Activated CD8-positive, alpha-beta memory T cell treated with anti-CD3 and anti-CD28 coated beads for 24 hours (primary cell): Measurements from ENCODE around the gene BCL11A.

Source experiments
- DNase-seq: peaks from one replicate; pipeline ENCODE4 v3.0.0-alpha.2; 2020

The BCL11A gene

DNA sequence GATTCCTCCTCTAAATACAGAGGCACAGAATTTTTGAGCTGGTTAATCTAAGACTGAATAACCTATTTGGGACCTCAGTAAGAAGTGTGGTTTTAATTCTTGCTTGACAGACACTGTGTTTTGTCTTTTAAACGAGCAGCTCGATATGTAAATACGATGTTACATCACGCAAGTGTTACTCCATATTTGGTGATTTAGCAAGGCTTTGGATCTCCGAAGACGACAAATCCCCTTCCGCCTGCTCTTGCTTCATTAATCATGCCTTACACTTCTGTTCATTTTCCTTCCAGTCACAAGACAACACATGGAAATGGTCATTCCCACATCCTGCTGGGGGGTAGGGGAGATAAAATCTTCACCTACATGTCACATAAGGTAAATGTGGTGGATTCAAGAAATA, 9.4 kb downstream of the BCL11A start:
- DNase-seq, result no peak

DNA sequence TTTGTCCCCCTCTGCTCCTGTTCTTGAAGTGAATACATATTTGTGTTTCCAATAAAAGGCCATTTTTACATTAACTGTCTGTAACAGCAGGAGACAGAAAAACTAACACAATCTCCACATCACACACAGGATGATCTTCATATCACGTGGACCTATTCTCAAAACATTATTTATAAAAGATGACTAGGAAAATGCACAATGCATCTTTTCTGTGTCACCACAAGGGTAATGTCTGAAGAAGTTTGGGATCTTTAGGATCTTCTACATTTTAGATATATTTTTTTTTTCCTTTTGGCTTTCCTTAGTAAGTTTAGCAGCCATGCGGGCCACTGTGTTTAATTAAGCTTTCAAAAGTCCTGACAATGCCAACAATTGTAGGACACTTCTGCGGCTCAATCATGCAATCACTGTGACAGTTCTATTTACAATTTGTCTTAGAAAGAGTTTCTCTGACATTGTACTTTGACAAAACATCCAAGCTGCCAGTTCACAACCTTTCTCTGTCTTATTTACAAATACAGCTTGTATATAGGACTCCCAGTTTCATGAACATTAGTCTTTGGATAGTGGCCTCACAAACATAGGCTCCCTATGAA, 12.3 kb downstream of the BCL11A start:
- DNase-seq, result no peak

- no peak for DNase-seq
Observed at GRCh38 chr2:60540074-60540473, 13.4 kb downstream of the BCL11A start.

- DNase-seq, result no peak
Observed at GRCh38 chr2:60539140-60539539, 14.3 kb downstream of the BCL11A start.

DNA sequence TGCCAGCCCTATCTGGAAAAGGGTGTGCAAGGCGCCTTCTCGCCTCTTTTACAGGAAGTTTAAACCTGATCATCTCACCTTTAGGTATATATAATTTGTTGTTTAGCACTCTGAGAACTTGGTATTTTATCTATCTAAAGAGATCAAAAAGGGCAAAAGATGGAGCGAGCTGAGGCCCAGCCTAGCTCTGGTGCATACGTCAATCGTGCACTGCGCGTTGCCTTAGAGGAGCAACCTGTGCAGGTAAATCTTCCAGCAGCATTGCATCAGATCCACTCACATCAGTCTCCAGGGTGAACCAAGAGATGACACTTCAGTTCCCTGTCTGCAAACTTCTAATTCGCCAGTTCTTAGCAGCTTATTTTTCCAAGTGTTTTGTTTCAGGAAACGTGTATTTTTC, 15.4 kb downstream of the BCL11A start:
- DNase-seq, result no peak

DNA sequence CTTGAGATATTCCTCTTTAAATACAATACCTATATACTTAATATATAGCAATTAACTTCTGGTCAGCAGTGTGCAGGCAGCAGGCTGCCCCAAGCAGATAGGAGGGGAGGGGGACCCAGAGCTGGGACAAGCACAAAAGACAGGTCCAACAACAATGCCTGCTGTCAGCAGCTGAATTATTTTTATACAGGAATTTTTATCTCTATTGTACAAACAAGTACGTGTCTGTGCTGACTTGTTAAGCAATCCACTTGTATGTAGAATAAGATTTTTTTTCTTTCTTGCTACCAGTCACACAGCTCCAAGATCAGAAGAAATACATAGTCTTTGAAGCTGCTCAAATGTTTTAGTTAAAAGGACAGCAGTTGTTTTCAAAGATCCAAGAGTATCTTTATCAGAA, 16.7 kb downstream of the BCL11A start:
- no peak for DNase-seq

DNA sequence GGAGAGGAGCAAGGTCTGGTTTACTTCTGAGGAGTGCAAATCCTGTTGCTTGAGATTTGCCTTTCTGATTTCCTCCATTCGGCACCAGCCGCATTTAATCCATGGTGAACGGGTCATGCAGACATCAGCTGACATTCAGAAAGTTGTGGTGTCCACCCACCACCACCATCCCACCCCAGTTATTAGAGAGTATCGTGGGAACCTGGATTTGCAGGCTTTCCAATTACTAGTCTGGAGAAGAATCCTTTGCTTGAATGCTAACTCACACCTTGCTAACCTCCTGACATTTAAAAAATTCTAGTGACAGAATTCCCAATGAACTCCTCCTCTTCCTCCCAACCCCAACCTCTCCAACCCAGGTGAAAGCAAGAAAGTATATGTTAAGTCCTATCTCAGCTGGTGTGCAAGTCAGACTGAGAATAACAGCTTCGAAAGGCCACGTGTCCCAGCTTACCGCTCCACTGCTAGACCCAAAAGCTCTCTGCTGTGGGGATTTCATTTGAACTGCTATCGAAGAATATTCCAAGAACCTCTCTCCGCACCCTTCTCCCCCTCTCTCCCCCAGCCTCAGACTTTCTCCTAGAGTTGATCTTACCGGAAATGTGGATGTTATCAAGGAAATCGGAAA, 17.7 kb downstream of the BCL11A start:
- DNase-seq, result no peak

GRCh38 chr2:60534892-60535684, 18.4 kb downstream of the BCL11A start:
- no peak for DNase-seq

DNA sequence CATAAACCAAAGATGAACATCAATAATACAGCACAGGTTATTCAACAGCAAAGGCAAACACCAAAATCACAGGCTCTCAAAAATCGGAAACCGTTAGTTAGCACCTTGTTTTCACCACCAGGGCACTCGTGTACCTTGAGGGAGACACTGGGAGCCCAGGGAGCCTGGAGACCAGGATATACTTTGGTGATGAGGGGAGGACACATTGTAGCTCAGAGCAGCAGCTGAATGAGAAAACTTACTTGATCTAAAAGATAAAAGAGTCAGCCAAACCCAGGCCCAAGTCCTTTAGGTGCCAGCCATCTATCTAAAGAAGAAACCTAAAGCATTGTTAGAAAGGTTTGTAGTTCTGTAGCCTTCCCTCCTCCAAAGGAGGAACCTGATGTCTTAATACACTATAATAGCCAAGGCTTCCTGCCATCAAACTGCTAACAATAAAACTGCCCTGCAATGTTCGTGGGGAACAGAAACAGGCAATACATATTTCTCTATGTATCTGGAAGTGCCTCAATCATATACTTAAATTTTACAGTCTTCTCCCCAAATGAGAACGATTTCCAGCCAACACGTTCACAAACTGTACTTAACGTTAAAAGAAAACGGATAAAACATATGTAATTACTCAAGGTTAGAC, 19.3 kb downstream of the BCL11A start:
- DNase-seq, result no peak

DNA sequence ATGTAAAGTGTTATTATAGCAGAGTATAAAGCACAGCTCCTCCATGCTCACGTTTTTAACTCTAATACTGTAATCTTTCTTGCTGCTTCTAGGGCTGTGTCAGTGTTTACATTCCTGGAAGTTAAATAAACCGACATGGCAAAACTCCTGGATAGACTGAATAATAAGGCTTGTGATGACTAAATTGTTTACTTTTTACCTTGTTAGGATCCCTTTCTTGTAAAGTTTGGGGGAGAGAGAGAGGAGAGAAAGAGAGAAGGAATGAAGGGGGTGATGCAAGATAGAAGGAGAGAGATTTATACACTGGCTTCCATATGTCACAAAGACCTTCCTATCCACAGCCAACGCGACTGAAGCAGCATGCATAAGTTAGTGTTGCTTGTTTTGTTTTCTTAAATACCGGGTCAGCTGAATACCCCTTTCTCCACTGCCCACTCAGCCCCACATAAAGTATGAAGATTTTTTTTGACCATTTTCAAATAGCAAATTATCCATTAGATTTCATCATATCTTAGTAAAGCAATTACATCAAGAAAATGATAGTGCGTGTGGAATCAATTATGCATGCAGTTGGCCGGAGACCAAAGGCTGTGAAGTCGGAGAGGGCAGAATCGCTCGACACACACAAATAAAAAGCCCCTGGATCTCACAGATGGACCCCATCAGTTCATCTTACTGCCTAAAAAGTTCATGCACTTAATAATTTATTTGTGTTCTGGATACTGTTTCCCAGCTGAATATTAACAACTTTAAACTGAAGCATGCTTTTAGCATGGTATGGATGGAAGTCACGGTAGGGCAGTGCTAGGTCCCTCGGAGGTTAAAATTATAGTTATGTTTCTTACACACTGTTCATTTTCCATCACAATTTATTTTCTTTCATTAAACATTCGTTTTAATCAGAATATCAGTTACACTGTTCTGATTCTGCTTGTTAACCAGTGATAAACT, 20.1 kb downstream of the BCL11A start:
- no peak for DNase-seq

DNA sequence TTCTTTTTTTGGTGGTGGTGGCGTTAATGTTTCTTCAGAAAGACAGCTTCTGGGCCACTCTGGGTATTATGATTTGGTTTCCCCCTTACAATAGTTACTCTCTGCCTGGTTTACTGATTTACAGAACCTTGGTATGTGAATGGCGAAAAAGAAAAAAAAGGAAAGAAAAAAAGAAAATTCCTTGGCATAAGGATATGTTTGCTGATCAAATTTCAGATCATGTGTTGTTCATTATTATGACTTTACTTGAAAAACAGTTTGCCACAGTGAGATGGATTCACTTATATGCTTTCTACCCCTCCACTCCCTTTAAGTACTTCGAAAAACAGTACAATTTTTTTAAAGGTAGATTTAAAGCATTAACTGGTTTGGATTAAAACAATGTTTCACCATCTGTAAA, 21.0 kb downstream of the BCL11A start:
- DNase-seq, result no peak

GRCh38 chr2:60531701-60532133, 21.7 kb downstream of the BCL11A start:
- no peak for DNase-seq

- DNase-seq, result no peak
Observed at GRCh38 chr2:60530660-60531281, 22.7 kb downstream of the BCL11A start.

DNA sequence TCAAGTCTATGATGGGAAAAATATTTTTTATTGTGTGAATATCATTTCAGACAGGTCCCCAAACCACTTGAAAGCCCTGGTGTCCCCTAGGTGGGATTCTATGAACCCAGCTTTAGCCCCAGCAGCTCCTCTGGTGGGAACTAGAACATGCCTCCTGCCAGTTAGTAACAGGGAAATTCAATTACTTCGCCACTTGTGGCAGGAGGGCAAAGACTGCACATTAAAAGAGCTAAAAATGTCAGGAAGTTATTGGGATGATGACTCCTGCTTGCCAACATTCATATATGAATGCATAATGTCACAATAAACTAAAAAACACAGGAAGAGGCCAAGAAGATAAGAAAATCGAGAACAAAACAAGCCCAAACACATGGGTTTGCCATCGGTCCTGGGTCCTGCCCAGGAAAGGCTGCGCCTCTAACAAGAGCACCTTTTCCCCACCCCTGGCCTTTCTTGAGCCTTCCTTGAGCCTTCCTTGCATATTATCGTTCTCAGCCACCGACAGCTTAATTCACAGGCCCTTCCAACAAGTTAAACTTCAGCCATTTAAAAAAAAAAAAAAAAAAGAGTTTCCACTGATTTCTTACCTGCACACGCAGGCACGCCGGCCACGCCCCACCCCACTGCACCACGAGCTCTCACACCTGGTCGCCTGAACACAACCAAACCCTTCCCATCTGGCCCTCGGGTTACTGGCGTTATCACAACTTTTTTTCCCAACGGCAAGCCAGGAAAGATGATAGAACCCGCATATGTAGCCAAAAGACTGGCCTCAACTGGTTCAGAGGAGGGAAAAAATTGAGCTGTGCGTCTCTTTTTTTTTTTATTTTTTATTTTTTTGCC, 23.4 kb downstream of the BCL11A start:
- no peak for DNase-seq

GRCh38 chr2:60529136-60529784, 24.2 kb downstream of the BCL11A start:
- no peak for DNase-seq

DNA sequence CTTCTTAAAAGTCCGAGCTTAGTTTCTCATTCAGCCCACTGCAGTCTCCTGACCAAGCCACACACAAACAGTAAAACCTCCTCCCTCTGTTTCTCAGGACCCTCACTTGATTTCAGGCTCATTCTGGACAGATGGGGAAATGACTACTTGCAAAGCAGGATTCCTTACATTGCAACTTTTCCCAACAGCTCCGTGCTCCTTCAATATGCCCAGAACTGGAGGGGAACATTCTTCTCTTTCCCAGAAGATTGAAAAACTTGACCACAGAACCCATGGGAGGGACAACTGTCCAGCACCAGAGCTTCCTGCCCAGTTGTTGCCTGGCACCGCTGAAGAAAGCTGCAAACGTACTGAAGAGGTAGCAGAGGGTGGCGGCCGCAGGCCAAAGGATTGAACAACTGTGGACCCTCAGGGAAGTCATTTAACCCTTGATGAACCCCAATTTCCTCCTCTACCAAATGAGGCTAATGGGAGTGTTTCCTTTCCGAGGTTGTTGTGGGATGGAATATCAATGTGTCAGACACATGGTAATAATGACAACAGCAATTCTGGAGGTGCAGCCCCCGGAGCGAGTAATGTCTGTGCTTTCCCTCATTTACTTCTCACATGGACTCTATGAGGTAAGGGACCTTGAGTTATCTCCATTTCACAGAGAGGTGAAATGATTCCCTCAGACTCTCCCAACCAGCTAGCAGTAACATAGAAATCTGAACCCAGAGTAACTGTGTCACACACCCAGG, 25.0 kb downstream of the BCL11A start:
- no peak for DNase-seq

GRCh38 chr2:60527762-60528161, 25.7 kb downstream of the BCL11A start:
- DNase-seq, result no peak

- no peak for DNase-seq
Observed at GRCh38 chr2:60526623-60527022, 26.8 kb downstream of the BCL11A start.

DNA sequence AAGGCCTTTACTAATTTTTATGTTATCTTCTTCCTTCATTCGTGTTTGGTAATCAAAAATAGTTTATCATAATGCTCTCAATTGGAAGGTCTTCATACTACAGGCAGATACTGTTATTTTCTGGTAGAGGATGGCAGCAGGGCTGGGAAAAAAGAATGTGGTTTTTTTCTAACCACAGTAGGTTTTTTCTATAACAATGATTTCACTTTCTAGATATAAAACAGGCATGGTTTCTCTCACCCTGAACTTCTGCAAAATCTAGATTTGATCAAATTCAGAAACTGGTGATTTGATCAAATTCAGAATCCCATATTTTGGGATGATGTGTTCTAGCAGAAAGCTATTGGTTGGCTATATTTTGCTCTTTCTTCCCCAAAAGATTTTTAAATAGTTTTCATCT, 27.6 kb downstream of the BCL11A start:
- no peak for DNase-seq

GRCh38 chr2:60524874-60525273, 28.6 kb downstream of the BCL11A start:
- DNase-seq, result no peak
